DOHH2 (cell line): ENCODE measurements around the gene PLPP6.

Source experiments
- EZH2phosphoT487 ChIP-seq: fragments of 200-600 bp; sonication (generic); IDR thresholded peaks from 2 replicates; pipeline ENCODE4 v1.6.1; 2017; ENCODE audit warnings: borderline replicate concordance, mild to moderate bottlenecking, antibody characterized with exemption, low read length, moderate library complexity, mixed read lengths
- TF ChIP-seq, protein P1 (sequence below): fragments of 200-600 bp; sonication (generic); IDR thresholded peaks from one replicate; pipeline ENCODE4 v1.5.1; 2014; ENCODE audit warnings: antibody characterized with exemption, mild to moderate bottlenecking, low read depth, low read length; ENCODE audit not compliant: poor library complexity, severe bottlenecking

DNA sequence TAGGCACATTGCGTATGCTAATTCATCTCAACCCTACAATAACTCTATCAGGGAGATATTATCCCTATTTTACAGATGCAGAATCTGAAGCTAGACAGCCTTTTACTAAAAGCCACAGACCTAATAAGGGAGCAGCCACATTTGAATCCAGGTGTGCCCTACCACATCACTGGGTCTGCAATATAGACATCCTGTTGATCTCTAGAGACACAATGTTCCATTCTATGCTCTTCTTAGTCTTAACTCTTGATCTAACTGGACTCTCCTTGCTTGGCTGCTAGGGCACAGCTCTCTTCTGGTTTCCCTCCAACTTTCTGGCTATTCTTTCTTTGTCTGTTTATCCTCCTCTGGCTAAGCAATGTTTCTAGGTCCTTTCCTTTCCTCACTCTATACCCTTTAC, 5.6 kb downstream of the PLPP6 start:
- TF ChIP-seq EZH2phosphoT487, result no peak
- TF ChIP-seq, protein P1, sequence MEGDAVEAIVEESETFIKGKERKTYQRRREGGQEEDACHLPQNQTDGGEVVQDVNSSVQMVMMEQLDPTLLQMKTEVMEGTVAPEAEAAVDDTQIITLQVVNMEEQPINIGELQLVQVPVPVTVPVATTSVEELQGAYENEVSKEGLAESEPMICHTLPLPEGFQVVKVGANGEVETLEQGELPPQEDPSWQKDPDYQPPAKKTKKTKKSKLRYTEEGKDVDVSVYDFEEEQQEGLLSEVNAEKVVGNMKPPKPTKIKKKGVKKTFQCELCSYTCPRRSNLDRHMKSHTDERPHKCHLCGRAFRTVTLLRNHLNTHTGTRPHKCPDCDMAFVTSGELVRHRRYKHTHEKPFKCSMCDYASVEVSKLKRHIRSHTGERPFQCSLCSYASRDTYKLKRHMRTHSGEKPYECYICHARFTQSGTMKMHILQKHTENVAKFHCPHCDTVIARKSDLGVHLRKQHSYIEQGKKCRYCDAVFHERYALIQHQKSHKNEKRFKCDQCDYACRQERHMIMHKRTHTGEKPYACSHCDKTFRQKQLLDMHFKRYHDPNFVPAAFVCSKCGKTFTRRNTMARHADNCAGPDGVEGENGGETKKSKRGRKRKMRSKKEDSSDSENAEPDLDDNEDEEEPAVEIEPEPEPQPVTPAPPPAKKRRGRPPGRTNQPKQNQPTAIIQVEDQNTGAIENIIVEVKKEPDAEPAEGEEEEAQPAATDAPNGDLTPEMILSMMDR, result no peak
